Endothelial cell of umbilical vein (primary cell): ENCODE data around the gene NOD1.

ENCODE experiments used
- EZH2 ChIP-seq: IDR thresholded peaks from 2 replicates; pipeline ENCODE4 v1.6.1; 2012; ENCODE audit warnings: borderline replicate concordance, low read depth, mild to moderate bottlenecking, moderate library complexity, low read length, inconsistent platforms; ENCODE audit not compliant: severe bottlenecking
- FOS ChIP-seq: IDR thresholded peaks from 2 replicates; pipeline ENCODE4 v1.6.1; 2011; ENCODE audit warnings: mild to moderate bottlenecking, low read length, moderate library complexity, borderline replicate concordance; ENCODE audit not compliant: insufficient read depth
- GATA2 ChIP-seq: IDR thresholded peaks from 2 replicates; pipeline ENCODE4 v1.7.0; 2011; ENCODE audit warnings: low read depth, mild to moderate bottlenecking, moderate library complexity, mixed read lengths, low read length; ENCODE audit not compliant: insufficient read length, insufficient read depth
- JUN ChIP-seq: IDR thresholded peaks from 2 replicates; pipeline ENCODE4 v1.6.1; 2011; ENCODE audit warnings: borderline replicate concordance, low read depth; ENCODE audit not compliant: insufficient read length, insufficient read depth
- POLR2A ChIP-seq: IDR thresholded peaks from 2 replicates; pipeline ENCODE4 v1.6.1; 2012; ENCODE audit warnings: low read depth, mild to moderate bottlenecking, control low read depth, low read length
- POLR2AphosphoS5 ChIP-seq: IDR thresholded peaks from 2 replicates; pipeline ENCODE4 v1.6.1; 2012; ENCODE audit warnings: low read depth, mild to moderate bottlenecking, control low read depth, low read length, moderate library complexity; ENCODE audit not compliant: insufficient read depth
- TF ChIP-seq, protein P1 (sequence below), 2 donors: IDR thresholded peaks; 1 replicate in 1 of 2; 2 replicates in 1 of 2; pipeline ENCODE4 v1.5.1; 2011; ENCODE audit warnings: low read length in 2 of 2, mild to moderate bottlenecking in 2 of 2, moderate library complexity in 2 of 2, control low read depth in 1 of 2, inconsistent platforms in 1 of 2, low read depth in 1 of 2; ENCODE audit not compliant: insufficient read depth in 1 of 2; ENCODE audit errors: extremely low read depth in 1 of 2
- TF ChIP-seq, protein P2 (sequence below): IDR thresholded peaks from 2 replicates; pipeline ENCODE4 v1.6.1; 2011; ENCODE audit not compliant: insufficient read depth, insufficient read length

DNA sequence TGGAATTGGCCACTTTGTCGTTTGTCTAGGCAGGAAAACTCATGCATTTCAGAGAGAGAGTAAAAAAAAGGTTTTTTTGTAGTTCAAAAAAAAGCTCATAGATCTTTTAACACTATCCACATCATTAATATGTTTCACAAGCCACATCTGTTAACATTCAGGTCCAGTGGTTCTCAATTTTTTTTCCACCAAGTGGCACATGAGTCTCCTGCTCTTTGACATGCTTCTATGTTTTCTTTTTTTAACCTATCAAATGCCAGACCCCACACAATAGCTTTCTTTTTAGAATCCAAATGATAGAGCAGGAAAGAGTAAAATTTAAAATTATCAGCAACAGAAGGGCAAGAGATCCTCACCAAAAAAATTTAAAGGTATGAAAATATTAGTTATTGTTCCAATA is 20.3 kb downstream of the NOD1 start:
- no peak for TF ChIP-seq POLR2AphosphoS5
- TF ChIP-seq JUN: no peak
- TF ChIP-seq POLR2A: no peak
- TF ChIP-seq, protein P1, sequence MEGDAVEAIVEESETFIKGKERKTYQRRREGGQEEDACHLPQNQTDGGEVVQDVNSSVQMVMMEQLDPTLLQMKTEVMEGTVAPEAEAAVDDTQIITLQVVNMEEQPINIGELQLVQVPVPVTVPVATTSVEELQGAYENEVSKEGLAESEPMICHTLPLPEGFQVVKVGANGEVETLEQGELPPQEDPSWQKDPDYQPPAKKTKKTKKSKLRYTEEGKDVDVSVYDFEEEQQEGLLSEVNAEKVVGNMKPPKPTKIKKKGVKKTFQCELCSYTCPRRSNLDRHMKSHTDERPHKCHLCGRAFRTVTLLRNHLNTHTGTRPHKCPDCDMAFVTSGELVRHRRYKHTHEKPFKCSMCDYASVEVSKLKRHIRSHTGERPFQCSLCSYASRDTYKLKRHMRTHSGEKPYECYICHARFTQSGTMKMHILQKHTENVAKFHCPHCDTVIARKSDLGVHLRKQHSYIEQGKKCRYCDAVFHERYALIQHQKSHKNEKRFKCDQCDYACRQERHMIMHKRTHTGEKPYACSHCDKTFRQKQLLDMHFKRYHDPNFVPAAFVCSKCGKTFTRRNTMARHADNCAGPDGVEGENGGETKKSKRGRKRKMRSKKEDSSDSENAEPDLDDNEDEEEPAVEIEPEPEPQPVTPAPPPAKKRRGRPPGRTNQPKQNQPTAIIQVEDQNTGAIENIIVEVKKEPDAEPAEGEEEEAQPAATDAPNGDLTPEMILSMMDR (IDR thresholded peaks at IDR 0.05; ENCODE audit: extremely low read depth in 1 of 2, insufficient read depth in 1 of 2, low read depth in 1 of 2, low read length in 2 of 2): no peak
- TF ChIP-seq, protein P2, sequence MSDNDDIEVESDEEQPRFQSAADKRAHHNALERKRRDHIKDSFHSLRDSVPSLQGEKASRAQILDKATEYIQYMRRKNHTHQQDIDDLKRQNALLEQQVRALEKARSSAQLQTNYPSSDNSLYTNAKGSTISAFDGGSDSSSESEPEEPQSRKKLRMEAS: no peak
- no peak for TF ChIP-seq EZH2
- TF ChIP-seq FOS: no peak
- no peak for TF ChIP-seq GATA2
